ENCODE data around the gene AP4B1.

DNA sequence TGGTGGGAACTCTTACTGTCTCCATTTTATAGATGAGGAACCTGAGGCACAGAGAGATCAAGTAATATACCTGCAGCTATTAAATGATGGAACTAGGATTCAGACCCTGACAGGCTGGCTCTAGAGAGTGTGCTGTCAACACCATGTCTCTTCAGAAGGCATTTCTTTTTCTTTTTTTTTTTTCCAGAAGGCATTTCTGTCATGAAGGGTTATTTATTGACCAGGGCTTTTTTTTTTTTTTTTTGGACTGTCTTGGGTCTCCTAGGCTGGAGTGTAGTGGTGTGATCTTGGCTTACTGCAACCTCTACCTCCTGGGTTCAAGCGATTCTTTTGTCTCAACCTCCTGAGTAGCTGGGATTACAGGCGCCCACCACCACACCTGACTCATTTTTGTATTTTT, 47.1 kb upstream of the AP4B1 start:
- TF ChIP-seq, protein P1, sequence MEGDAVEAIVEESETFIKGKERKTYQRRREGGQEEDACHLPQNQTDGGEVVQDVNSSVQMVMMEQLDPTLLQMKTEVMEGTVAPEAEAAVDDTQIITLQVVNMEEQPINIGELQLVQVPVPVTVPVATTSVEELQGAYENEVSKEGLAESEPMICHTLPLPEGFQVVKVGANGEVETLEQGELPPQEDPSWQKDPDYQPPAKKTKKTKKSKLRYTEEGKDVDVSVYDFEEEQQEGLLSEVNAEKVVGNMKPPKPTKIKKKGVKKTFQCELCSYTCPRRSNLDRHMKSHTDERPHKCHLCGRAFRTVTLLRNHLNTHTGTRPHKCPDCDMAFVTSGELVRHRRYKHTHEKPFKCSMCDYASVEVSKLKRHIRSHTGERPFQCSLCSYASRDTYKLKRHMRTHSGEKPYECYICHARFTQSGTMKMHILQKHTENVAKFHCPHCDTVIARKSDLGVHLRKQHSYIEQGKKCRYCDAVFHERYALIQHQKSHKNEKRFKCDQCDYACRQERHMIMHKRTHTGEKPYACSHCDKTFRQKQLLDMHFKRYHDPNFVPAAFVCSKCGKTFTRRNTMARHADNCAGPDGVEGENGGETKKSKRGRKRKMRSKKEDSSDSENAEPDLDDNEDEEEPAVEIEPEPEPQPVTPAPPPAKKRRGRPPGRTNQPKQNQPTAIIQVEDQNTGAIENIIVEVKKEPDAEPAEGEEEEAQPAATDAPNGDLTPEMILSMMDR (conservative IDR thresholded peaks at IDR 0.05 in 1 of 2, IDR thresholded peaks at IDR 0.05 in 1 of 2; ENCODE audit: extremely low read depth in 1 of 2, insufficient read depth in 1 of 2, low read depth in 1 of 2, low read length in 2 of 2), result no peak
- no peak for TF ChIP-seq EZH2 (IDR thresholded peaks at IDR 0.05; ENCODE audit: borderline replicate concordance, low read length)

Data from mammary epithelial cell (primary cell).